Left lobe of liver (tissue), 2 donors: ENCODE results near the gene SART3. TPM values are rescaled to one million over a fixed set of nuclear protein-coding genes. Genes with fewer than 3 reads are reported as not detected.
"Not testable (repeated sequence)": the region's sequence is repeated elsewhere in the genome, so short reads cannot be mapped to it uniquely, and the experiment has no call there.

Source experiments
- ATAC-seq: fragments of 200-7000 bp; cut with Tn5 transposase; one replicate; pipeline ENCODE4 v1.9.1; 2020; ENCODE audit warnings: mild to moderate bottlenecking, moderate library complexity
- DNase-seq: peaks from one replicate; pipeline ENCODE4 v3.0.0-alpha.2; 2020; ENCODE audit warnings: low spot score
- total RNA-seq: library from RNA; stranded (reverse); gene quantifications from one replicate; pipeline ENCODE4 v1.2.1, GENCODE V29; 2021
- donor health status: DM: no; HTN: no; CAD: no; lungs with moderate emphysema.
- donor health status: DM: no; HTN: yes; CAD: no.

Gene SART3
- total RNA-seq, 1 donor from 2014 or later = 13.7 TPM

DNA sequence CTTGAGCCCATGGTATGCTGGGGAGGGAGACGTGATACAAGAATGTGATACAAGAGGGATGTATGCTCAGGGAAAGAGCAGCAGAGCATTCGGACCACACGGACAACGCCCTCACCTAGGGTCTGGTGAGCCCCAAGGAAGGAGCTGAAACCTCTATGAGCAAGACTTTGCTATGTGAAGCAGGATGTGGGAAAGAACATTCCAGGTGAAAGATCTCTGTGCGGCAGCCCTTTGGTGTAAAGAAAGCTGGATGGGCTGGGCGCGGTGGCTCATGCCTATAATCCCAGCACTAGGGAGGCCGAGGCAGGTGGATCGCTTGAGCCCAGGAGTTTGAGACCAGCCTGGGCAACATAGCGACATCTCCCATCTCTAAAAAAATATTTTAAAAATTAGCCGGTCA is 62.8 kb downstream of the SART3 start:
- ATAC-seq (no peak), DNase-seq (no peak)

- ATAC-seq = no peak
- DNase-seq = no peak
Measured at GRCh38 chr12:108495823-108496579, 65.0 kb downstream of the SART3 start.

DNA sequence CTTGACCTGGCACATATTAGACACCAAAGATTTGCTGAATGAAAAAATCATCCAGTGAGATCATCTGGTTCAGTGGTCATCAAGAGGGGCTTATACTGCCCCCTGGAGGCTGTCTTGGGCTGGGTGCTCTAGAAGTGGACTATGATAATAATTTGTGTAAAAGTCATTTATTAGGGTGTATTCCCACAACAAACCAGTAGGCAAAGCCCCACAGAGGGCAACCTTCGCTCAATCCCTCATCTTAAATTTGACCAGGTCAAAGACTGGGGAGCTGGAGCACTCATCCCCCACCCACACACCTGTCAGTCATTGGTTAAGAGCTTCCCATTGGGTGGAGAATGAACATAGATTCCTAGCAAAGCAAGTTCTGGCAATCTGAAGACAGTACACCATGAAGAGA is 65.9 kb downstream of the SART3 start:
- DNase-seq = no peak

GRCh38 chr12:108491256-108491655 is 69.7 kb downstream of the SART3 start:
- no peak for DNase-seq
- no peak for ATAC-seq

More for the DNA sequence above, 65.9 kb downstream of the SART3 start:
- no peak for ATAC-seq

GRCh38 chr12:108487029-108487428 is 73.9 kb downstream of the SART3 start:
- ATAC-seq, DNase-seq: not testable (repeated sequence)

DNA sequence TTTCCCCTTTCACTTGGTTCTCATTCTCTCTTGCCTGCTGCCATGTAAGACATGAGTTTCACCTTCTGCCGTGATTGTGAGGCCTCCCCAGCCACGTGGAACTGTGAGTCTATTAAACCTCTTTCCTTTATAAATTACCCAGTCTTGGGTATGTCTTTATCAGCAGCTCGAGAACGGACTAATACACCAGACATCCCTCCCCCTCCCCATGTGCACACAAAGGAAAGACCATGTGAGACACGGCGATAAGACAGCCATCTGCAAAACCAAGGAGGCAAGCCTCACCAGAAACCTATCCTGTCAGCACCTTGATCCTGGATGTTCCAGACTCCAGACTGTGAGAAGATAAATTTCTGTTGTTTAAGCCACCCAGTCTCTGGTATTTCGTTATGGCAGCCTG is 75.6 kb downstream of the SART3 start:
- not testable (repeated sequence) for DNase-seq, ATAC-seq

DNA sequence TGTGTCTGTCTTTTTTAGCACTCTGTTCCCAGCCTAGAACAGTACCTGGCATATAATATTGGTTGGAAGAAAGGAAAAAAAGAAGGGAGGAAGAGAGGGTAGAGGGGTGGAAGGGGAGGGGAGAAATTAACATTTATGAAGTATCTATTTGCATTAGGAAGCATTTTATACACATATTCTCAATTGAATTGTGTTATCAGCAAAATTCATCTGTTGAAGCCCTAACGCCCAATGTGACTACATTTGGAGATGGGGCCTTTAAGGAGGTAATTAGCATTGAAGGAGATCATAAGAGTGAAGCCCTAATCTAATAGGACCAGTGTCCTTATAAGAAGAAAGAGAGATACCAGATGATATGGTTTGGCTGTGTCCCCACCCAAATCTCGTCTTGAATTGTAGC is 76.1 kb downstream of the SART3 start:
- ATAC-seq (no peak), DNase-seq (no peak)

GRCh38 chr12:108484431-108484830 is 76.5 kb downstream of the SART3 start:
- ATAC-seq (no peak), DNase-seq (no peak)

GRCh38 chr12:108483213-108484059 is 77.5 kb downstream of the SART3 start:
- no peak for DNase-seq
- no peak for ATAC-seq

DNA sequence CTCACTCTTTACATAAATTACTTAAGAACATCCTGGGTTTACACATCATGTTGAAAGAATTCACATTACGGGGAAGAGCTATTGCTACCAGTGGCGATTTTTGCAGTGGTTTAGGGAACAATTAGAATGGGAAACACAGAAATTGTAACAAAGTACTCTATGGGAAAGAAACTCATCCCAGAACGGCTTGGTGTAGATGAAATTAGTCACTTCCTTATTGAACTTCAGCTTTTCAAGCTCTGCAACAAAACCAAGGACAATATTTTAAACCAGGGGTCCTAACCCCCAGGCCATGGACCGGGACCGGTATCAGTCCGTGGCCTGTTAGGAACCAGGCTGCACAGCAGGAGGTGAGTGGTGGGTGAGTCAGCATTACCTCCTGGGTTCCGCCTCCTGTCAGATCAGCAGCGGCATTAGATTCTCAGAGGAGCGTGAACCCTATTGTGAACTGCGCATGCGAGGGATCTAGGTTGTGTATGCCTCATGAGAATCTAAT is 78.2 kb downstream of the SART3 start:
- ATAC-seq = no peak
- DNase-seq = no peak

DNA sequence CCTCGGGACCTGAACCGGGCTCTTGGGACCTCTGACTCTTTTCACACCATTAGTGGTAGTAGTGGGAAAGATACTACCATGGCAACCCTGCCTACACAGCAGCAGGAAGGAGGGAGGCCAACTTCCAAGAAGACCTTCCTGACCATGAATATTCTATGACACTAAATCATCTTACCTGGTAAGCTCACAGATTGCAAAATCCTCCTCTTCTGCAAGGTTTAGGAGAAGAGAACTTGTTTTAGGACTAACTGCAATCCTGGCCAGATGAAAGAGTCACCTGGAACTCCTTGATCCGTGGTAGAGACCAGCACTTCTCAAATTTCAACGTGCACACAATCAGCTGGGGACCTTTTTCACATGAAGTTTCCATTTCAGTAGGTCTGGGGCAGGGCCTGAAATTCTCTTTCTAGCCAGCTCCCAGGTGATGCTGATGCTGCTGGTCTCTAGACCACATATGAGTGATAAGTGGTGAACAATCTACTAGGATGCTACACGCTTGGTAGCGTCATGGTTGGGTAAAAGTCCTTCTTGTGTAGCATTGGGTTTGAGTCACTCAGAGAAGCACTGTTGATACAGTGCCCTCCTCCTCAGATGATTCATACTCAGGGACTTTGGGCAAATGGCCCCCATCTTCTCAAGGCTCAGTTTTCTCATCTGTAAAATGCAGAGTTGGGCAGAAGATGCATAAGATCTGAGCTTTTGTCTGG is 81.5 kb downstream of the SART3 start:
- no peak for ATAC-seq
- no peak for DNase-seq

- DNase-seq = no peak
Measured at GRCh38 chr12:108478611-108479206, 82.3 kb downstream of the SART3 start.

GRCh38 chr12:108477881-108478259 is 83.1 kb downstream of the SART3 start:
- no peak for ATAC-seq
- DNase-seq = no peak

More at GRCh38 chr12:108478611-108479206, 82.3 kb downstream of the SART3 start:
- no peak for ATAC-seq

GRCh38 chr12:108477055-108477880 is 83.7 kb downstream of the SART3 start:
- ATAC-seq (no peak), DNase-seq (no peak)

DNA sequence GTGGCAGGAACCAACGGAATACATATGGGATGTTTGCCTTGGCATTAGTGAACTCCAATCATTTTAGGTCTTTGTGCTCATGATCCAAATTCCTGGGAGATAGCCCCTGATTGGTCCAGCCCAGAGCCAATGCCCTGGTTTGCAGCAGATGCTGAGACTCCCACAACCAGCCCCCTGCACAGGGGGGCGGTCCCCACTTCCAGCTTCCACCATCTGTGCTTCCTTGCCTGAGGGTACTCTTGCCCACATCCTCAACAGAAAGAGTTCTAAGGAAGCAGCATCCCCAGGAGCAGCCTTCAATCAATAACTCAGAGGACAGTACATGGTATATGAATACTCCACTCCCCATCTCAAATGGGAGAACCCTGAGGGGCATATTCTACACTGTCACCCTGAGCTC is 85.6 kb downstream of the SART3 start:
- ATAC-seq (no peak), DNase-seq (no peak)

GRCh38 chr12:108473400-108474055 is 87.4 kb downstream of the SART3 start:
- ATAC-seq (no peak), DNase-seq (no peak)
